HFF-Myc (cell line): Measurements from ENCODE around the gene INPP5K.
A peak's percentile ranks its signal among the peaks of the same experiment; 100 is the strongest.

Experiments used
- DNase-seq: peaks from one replicate; pipeline ENCODE4 v3.0.0-alpha.2; 2011; ENCODE audit warnings: low read depth; ENCODE audit errors: extremely low read depth
- H3K4me3 ChIP-seq: replicated peaks from 2 replicates; pipeline ENCODE4 v1.5.1; 2011; ENCODE audit warnings: low read depth, mild to moderate bottlenecking, control low read depth, low read length
- TF ChIP-seq, protein P1 (sequence below): IDR thresholded peaks from 2 replicates; pipeline ENCODE4 v1.5.1; 2012; ENCODE audit warnings: mild to moderate bottlenecking, low read depth, low read length, control low read depth; ENCODE audit errors: missing control alignments

INPP5K gene

DNA sequence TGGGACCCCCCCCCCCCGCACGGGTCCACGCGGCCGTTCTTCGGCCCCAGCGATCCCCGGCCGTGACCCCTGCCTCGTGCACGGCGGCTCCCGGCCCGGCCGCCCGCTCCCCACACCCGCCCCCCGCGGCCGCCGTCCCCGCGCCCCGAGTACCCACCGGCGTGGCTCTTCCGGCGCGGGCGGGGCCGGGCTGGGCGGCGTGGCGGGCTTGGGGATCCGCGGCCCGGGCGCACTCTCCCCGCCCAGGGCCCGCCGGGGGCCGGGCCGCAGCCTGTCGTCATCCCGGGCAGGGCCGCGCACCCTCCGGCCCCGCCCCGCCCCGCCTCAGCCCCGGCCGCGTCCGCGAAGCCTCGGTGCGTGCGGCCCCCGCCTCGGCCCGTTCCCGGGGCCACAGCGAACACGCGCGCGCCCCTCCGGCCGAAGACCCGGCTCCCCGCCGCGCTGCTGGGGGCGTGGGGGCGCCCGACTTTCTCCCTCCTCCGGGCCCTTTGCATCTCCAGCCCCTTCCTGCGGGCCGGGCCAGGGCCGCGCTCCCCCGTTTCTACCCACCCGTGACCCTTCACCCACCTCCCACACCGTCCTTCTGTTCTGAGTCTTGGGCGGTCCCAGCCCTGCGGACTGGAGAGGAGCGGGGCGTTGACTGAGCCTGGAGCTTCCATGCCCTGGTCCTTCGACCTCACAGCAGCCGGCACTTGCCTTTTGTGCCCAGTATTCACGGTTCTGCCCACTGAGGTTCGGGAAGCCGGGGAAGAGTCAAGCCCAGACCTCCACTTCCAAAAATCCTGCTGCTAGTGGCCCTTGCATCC, 24.8 kb downstream of the INPP5K start:
- peak overlapping the region; percentile 71 for H3K4me3 ChIP-seq
- DNase-seq = no peak
- TF ChIP-seq, protein P1, sequence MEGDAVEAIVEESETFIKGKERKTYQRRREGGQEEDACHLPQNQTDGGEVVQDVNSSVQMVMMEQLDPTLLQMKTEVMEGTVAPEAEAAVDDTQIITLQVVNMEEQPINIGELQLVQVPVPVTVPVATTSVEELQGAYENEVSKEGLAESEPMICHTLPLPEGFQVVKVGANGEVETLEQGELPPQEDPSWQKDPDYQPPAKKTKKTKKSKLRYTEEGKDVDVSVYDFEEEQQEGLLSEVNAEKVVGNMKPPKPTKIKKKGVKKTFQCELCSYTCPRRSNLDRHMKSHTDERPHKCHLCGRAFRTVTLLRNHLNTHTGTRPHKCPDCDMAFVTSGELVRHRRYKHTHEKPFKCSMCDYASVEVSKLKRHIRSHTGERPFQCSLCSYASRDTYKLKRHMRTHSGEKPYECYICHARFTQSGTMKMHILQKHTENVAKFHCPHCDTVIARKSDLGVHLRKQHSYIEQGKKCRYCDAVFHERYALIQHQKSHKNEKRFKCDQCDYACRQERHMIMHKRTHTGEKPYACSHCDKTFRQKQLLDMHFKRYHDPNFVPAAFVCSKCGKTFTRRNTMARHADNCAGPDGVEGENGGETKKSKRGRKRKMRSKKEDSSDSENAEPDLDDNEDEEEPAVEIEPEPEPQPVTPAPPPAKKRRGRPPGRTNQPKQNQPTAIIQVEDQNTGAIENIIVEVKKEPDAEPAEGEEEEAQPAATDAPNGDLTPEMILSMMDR = no peak

DNA sequence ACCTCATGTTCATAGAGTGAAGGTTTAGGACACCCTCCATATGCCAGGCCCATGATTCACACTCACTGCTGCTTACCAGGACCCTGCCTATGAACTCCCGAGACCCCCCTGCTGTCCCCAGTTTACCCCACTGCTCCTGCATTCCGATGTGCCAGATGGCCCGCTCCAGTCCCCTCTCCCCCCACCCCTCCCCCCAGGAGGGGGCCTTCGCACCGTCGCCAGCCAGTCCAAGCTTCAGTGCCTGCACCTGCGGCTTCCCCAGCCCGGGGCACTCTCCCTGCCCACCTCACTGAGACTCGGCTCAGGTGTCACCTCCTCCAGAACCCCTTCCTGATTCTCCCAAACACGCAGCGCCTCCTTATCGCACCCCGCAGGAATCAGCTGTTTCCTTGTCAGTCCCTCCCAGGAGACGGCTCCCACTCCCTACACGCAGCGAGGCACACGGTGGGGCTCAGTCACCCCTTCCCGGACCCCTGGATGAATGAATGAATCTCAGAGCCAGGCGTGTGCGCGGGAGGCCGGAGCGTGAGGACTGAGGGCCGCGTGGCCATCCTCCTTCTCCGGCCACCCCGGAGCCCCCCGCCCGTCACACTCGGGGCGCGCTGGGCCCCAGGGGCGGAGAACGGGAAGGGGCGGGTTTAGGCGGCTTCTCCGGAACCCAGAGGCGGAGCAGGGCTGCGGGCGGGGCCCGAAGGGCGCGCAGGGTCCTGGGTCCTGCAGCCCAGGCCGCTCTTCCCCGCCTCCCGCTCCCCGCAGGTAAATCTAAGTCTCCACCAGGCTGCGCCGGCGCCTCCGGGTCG, 25.6 kb downstream of the INPP5K start:
- no peak for DNase-seq
- TF ChIP-seq, protein P1 = no peak
- H3K4me3 ChIP-seq = peak overlapping the region; percentile 71

DNA sequence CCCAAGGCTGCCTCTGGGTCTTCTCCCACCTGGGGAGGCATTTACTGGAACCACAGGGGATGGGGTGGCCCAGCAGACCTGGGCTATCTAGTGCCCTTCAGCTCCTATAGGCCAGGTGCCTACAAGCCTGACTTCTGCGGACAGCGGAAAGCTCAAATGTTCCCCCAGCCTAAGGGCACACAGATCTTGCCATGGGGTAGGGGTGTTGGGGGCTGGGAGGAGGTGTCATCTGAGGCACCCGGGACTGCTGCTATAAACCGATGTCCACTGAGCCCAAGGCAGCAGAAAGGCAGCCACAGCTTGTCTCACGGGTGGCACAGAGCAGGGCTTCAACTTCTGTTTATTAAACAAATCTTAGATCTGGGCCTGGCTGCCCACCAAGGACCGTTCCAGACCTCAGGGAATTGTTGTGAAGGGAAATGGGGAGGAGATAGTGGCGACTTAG, 27.6 kb downstream of the INPP5K start:
- TF ChIP-seq, protein P1 = no peak
- DNase-seq = no peak
- peak overlapping the region; percentile 34 for H3K4me3 ChIP-seq

DNA sequence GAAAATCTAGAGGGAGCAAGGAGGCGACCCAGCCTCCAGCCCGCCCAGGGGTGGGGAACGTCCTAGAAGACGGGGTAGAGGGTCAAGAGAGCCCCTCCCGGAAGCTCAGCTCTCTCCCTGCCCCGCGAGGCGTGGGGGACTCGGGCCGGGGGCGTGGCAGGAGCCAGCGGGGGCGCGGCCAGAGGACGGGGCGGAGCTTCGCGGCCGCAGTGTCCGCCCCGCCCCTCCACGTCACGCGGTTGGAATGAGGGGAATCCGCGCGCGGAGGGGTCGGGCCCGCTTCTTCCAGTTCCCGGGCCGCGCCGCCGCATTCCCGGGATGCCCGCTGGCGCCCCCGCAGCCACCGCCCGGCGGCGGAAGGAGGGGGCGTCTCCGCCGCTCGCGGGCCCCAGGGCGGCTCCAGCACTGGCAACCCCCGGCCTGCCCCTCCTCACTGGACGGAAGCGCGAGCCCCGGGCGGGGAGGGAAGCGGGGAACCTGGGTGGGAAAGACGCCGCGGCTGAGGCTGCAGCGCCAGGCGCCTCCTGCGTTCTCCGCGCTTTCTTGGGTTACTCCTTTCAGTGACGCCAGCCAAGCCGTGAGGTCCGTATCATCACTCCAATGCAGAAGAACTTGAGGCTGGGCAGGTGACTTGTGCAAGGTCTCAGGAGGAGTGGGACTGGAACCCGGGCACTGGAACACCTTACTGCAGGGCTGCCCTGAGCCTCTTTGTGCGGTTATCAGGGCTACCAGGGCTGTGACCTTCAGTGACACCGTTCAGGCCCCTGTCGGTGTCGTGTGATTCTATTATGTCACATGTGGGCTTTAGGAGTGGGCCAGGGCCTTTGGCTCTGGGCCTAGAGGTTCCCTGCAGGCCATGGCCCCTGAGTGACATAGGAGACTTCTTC, 28.2 kb downstream of the INPP5K start:
- TF ChIP-seq, protein P1 = no peak
- H3K4me3 ChIP-seq = peak overlapping the region; percentile 34
- DNase-seq = no peak

DNA sequence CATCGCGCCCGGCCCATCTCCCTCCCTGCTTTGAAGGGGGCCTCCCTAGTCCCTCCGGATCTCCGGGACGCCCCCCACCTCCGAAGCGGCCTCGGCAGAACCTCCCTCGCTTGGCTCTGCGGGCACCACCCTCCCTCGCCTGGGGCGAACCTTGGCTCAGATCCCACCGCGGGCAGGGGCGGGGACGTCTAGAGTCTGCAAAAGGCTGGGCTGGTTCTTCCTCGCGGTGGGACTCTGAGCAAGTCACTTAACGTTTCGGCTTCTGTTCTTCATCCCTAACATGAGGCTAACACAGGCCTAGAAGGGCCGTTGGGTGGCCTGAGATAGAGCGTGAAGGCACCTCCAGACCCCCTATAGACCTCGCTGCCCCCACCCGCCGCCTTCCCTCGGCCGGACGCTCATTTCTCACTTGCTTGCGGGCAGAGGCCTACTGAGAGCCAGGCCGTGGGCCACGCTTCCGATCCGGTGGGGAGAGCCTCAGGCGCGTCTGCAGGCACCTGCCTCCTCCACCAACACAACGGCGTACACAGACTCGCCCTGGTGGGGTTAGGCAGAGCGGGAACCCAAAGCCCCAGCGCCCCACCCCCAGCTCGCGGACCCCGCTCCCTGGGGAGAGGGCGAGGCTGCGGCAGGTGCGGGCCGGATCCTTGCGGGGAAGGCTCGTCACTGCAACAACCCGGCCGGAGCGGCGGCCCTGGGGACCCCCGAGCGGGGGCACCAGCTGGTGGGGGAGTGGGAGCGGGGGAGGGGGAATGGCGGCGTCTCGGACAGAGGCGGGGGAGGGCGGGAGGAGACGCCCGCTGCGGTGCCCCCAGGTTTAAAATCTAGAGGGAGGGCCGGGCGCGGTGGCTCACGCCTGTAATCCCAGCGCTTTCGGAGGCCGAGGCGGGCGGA, 29.4 kb downstream of the INPP5K start:
- TF ChIP-seq, protein P1 = no peak
- DNase-seq = no peak

More for the DNA sequence above, 29.4 kb downstream of the INPP5K start:
- H3K4me3 ChIP-seq = peak overlapping the region; percentile 34; the same call in 1 of the 2 replicates
